Measurements from ENCODE around the gene VBP1.
"Not testable (repeated sequence)": the region's sequence is repeated elsewhere in the genome, so short reads cannot be mapped to it uniquely, and the experiment has no call there.

VBP1 gene

GRCh38 chrX:155263854-155264628 is 47.8 kb downstream of the VBP1 start, which contains the start of gene RAB39B:
Gene RAB39B (minus strand): TSS chrX:155264491. CDS start chrX:155264288, 203 bp downstream.
- peak; percentile 14 for DNase-seq (ENCODE audit: low spot score)

- no peak for DNase-seq (ENCODE audit: low spot score)
Observed at GRCh38 chrX:155266439-155266838, 50.2 kb downstream of the VBP1 start.

GRCh38 chrX:155267995-155268394 is 51.7 kb downstream of the VBP1 start:
- DNase-seq (ENCODE audit: low spot score) = not testable (repeated sequence)

GRCh38 chrX:155270969-155271368 is 54.7 kb downstream of the VBP1 start:
- no peak for DNase-seq (ENCODE audit: low spot score)

- no peak for DNase-seq (ENCODE audit: low spot score)
Observed at GRCh38 chrX:155279873-155280272, 63.6 kb downstream of the VBP1 start.
